HG03064 (cell line): ENCODE measurements around the gene CD93.

Experiments used
- ATAC-seq: cut with Tn5 transposase; IDR thresholded peaks from one replicate; pipeline ENCODE4 v1.9.1; 2021; ENCODE audit warnings: low read depth; ENCODE audit not compliant: unreplicated experiment

The CD93 gene

GRCh38 chr20:23061734-23062561 is 24.2 kb downstream of the CD93 start:
- no peak for ATAC-seq

DNA sequence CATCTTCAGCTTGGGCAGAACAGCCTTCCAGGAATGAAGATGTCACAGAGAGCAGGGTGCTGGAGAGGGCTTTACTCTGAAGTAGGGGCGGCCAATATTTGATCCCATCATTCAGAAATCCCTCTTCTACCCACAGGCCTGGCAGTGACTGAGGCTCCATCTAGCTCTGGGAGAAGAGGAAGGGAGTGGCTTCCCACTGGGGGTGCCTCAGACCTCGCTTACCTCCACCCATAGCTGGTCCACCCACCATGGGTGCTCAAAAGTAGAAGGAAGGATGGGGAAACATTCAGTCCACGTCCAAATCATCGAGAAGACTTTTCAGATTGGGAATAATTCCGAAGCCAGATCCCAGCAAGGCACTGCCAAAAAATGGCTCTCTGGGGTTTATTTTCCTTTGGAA is 24.9 kb downstream of the CD93 start:
- ATAC-seq = no peak

DNA sequence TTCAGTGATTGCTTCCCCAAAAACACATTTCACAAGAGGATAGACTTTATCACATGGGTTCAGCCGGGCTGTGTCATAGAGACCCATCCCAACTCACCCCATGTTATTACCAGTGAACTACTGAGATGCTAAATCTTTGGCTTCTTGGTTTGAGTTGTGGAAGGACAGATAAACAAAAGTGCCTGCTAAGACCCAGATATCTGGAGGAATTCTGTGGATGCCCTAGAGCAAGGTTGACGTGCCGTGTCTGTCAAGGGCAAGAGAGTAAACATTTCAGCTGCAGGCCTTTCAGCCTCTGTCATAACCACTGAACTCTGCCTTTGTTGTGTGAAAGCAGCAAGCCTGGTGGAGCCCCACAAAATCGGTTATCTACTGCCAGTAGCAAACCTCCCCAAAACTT is 25.5 kb downstream of the CD93 start:
- ATAC-seq = no peak

DNA sequence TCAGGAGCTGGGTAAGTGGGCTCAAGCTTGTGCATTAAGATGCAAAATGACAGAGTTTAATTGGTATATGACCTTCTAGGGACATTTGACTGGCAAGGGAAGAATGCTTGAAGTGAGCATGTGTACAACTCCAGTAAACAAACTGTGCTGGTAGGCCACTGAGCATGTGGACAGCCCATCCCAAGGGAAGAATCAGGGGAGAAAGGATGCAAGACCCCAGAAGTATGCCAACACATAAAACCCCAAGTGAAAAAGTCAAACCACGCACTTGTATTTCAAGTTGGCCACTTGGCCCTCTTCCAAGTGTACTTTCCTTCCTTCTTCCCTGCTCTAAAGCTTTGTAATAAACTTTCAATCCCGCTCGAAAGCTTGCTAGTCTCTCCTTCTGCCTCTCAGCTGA is 26.3 kb downstream of the CD93 start:
- no peak for ATAC-seq

- no peak for ATAC-seq
Observed at GRCh38 chr20:23059001-23059400, 27.1 kb downstream of the CD93 start.

GRCh38 chr20:23058240-23058639 is 27.9 kb downstream of the CD93 start:
- ATAC-seq = no peak

GRCh38 chr20:23052904-23053303 is 33.2 kb downstream of the CD93 start:
- no peak for ATAC-seq

- no peak for ATAC-seq
Observed at GRCh38 chr20:23050847-23051627, 35.1 kb downstream of the CD93 start.

DNA sequence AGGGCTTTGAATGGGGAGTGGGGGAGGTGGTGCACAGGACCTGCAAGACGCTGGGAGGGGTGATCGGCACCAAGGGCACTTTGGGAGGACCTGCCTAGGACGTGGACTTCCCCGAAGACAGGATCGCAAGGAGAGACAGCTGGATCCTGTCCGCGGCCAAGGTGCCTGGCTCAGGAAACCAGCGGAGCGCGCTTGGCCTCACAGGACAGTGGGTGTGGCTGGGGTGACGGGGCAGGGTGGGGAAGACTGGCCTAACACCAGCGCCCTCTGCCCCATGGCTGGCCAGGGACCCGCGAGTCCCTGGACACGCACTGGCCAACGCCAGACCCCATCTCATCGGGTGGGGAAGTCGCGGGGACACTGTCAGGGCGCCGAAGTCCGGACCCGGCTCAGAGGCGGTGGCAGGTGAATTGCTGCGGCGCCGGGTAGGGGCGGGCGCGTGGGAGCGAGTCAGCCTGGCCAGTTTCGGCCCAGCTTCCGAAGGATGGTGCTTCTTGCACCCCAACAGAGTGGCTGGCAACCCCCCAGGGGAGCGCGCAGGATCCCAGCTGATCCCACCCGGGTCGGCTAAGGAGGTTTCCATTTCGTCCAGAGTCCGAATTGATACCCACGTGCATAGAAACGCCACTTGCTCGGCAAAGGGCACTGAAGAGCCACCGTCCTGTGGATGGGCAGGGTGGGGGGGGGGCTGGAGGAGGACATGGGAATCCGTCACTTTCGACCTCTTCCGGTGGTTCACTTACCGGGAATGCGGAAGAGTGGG is 35.9 kb downstream of the CD93 start:
- ATAC-seq = no peak

- ATAC-seq = no peak
Observed at GRCh38 chr20:23049201-23050075, 36.7 kb downstream of the CD93 start, which contains the start of gene THBD. THBD (minus strand) TSS chr20:23049672; CDS start chr20:23049504, 168 bp downstream.

- ATAC-seq = no peak
Observed at GRCh38 chr20:23048283-23049200, 37.6 kb downstream of the CD93 start.

GRCh38 chr20:23047738-23048214 is 38.3 kb downstream of the CD93 start:
- no peak for ATAC-seq

- no peak for ATAC-seq
Observed at GRCh38 chr20:23047001-23047737, 39.0 kb downstream of the CD93 start.

DNA sequence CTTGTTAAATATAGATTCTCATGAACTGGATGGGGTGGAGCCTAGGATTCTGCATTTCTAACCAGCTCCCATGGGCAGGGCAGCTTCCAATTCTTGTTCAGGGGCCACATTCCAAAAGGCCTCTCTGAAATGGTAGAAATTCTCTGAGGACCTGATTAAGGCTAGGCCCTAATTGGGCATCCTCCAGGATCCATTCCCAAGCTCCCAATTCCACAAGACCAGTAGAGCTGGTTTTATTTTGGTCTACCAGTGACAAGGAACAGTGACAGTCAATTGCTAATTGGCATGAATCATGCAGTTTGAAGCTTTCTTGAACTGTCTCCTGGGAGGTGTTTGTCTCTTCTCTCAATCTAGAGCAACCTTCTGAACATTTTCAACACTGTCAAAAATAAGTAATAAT is 39.7 kb downstream of the CD93 start:
- ATAC-seq = no peak

DNA sequence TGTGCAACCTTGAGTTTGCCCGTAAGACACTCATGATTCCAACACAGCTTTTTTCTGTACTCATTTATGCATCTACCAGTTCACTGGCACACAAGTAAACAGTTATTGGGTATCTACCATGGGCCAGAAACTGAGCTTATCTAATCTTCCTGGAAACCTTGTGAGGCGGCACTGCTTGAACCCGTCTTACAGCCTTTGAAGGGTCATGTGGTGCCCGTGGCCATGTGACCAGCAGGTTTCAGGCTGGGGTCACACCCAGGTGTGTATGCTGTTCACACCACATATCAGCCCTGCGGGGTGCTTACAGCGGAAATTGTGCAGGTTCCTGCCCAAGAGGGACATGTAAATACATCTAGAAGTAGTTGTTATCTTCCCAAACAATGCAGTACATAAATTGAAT is 42.7 kb downstream of the CD93 start:
- ATAC-seq = no peak

- ATAC-seq = no peak
Observed at GRCh38 chr20:23042270-23042669, 43.9 kb downstream of the CD93 start.

DNA sequence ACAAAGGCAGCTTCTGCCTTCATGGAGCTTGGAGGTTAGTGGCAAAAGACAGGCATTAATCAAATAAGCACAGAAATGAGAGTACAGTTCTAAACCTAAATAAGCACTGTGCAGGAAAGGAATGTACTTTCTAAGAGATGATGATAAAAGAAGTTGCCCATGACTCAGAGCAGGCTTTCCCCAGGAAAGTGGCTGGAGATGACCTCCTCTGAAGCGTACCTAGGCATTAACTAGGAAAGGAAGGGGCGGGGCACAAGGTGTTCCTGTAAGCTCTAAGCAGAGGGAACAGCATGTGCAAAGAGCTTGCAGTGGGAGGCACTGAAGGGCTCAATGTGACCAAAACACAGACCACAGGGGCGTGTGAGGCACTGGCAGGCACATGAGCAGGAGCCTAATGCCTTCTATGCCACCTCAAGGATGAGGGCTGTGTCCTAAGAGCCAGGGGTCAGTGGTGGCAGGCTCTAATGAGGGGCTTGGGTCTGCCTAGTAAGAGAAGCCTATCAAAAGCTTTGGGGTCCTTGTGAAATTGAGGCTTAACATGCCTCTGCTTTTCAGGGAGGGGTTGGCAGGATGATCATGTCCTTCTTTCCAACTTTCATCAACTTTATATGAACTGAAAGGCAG is 46.1 kb downstream of the CD93 start:
- no peak for ATAC-seq
